ENCODE results near the gene HK1.

The HK1 gene

DNA sequence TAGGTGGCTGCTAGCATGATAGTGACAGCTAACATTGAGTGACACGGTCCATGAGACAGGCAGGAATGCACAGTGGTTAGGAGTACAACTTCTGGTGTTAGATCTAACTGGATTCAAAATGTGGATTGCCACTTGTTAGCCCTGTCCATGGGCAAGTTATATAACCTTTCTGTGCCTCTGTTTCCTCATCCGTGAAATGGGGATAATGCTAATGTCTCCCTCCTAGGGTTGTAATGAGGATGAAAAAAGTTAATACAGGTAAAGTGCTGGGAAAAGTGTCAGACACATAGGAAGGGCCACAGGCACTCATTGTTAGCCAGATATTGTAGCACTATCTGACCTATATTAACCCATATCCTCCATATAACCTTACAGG is 96.6 kb downstream of the HK1 start:
- no peak for DNase-seq (ENCODE audit: low read depth in 2 of 2)

DNA sequence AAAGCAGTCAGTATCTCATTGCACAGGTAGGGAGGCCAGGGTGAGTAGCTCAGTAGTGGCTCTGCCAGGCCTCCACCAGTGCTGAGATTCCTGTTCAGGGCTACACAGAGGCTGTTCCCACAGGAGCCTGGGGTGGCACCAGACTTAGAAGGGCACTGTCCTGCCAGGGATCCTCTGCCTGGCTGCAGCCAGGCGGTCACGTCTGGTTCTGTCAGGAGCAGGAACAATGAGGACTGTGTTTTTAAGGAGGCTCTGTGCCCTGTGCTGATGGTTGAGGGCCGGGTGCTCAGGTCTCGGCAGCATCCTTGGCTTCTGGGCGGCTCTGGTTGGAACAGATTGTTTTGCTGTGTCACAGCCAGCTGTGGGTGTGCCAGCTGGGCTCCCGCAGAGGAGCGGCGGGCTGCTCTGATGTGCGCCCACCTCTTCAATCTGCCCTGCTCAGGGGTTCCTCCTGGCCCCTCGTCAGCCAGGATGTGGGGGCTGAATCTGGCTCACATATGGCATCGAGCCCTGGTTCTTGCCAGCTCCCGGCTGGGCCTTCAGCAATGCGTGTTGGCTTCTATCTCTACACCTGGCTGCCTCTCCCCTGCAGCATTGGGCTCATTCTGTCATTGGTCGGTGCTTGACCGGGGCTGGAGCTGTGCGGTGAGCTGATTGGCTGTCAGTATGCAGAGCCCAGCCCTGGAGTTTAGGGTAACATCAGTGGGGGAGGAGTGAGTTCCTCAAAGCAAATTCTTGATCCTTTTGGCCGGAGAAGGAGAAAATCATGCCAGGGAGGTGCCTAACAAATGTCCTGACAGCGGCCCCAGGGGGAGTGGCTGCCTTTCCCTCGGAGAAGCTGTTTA is 97.2 kb downstream of the HK1 start:
- DNase-seq (ENCODE audit: low read depth in 2 of 2) = no peak

DNA sequence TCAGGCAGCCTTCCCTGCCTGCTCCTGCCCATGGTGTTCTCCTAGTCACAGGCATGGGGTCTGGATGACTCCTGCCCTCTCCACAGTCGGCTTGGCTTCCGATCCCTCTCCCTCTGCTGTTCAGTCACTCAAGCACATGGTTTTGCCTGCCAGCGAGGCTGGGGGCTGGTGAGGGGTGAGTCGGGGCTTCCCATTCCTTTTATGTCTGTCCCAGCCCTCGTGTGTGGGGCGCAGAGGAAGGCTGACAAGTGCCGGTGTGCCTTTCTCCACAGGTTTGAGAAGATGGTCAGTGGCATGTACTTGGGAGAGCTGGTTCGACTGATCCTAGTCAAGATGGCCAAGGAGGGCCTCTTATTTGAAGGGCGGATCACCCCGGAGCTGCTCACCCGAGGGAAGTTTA is 98.4 kb downstream of the HK1 start:
- DNase-seq (ENCODE audit: low read depth in 2 of 2) = no peak

DNA sequence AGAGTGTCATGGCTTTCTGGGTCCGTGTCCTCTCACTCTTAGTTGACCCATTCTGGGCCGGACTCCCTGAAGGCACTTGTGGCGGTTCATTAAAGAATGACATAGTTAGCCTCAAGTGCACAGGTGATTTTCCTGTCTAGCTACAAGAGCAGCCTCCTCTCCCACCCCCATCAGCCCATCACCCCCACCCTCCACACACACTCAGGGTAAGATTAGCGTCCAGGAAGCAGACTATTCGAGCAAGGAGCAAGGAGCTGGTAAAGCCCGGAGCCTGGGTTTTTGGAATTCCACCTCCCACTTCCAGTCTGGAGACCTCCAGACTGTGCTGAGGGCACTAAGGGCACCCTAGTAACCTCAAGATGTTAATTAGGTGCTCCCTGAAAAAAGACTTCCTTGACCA is 98.9 kb downstream of the HK1 start:
- DNase-seq (ENCODE audit: low read depth in 2 of 2) = no peak

DNA sequence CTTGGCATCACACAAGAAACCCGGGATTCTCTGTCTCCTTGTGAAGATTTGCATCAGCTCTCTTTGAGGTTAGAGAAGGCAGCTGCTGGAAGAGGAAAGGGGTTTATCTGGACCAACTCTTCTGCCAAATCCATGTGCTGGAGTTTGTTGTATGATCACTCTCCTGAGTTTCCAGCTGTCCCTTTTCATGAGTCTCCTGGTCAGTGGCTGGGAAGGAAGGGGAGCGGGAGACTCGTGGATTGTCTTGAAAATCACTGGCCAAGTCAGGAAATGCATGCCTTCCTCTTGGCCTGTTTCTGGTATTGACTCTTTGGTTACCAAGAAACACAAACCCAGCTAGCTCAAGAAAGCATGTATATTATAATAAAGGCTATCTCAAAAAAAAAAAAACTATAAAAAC is 99.6 kb downstream of the HK1 start:
- no peak for DNase-seq (ENCODE audit: low read depth in 2 of 2)

DNA sequence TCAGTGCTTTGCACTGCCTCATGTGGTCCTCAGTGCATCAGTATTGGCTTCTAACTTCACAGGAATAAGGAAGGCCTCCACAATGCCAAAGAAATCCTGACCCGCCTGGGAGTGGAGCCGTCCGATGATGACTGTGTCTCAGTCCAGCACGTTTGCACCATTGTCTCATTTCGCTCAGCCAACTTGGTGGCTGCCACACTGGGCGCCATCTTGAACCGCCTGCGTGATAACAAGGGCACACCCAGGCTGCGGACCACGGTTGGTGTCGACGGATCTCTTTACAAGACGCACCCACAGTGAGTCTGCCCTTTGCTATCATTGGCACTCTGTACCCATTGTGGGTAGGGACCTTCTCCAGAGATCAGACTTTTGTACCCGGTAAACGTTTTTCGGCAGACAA is 101.5 kb downstream of the HK1 start:
- DNase-seq (ENCODE audit: low read depth in 2 of 2) = no peak

DNA sequence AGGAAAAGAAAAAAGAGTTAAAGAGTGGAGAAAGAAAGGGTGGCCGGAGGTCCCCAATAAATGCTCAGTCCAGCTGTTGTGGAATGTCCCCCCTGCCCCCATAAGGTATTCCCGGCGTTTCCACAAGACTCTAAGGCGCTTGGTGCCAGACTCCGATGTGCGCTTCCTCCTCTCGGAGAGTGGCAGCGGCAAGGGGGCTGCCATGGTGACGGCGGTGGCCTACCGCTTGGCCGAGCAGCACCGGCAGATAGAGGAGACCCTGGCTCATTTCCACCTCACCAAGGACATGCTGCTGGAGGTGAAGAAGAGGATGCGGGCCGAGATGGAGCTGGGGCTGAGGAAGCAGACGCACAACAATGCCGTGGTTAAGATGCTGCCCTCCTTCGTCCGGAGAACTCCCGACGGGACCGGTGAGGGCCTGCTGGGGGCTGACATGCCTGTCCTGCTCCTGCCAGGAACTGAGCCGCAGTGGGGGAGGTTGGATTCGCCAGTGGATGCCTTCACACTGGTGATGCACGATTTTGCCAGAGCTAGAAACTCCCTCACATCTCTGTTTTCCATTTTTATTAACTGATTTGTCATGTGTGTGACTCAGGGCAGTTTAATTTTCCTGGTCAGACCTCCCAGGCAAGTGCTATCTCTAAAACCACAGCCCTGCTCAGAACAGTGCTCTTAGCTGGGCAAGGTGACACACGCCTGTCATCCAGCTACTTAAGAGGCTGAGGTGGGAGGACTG is 104.3 kb downstream of the HK1 start:
- no peak for DNase-seq (ENCODE audit: low read depth in 2 of 2)

DNA sequence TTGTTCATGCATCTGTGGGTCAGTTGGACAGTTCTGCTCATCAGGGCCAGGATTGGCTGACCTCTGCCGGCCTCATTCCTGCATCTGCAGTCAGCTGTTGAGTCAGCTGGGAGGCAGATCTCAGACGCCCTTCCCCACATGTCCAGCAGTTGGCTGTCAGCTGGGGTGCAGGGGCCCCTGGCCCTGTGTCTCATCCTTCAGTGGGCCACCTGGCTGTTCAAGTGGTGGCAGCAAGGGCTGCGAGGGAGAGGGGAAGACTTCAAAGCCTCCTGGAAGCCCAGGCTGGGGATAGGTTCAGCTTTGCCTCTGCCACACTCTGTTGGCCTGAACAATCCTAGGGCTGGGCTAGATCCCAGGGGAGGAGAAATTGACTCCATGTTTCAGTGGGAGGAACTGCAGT is 105.3 kb downstream of the HK1 start:
- no peak for DNase-seq (ENCODE audit: low read depth in 2 of 2)

DNA sequence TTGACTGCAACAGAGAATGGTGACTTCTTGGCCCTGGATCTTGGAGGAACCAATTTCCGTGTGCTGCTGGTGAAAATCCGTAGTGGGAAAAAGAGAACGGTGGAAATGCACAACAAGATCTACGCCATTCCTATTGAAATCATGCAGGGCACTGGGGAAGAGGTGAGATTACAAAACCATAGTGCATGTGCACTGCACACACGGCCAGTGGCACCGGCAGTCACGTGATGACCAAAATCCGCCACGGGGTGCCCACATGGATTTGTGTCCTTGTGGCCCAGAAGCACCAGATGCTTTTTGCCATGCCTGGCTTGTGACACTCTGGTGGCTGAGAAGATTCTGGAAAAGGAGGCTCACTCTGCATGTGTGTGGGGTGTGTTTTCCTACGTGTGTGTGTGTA is 106.0 kb downstream of the HK1 start:
- DNase-seq (ENCODE audit: low read depth in 2 of 2) = no peak

DNA sequence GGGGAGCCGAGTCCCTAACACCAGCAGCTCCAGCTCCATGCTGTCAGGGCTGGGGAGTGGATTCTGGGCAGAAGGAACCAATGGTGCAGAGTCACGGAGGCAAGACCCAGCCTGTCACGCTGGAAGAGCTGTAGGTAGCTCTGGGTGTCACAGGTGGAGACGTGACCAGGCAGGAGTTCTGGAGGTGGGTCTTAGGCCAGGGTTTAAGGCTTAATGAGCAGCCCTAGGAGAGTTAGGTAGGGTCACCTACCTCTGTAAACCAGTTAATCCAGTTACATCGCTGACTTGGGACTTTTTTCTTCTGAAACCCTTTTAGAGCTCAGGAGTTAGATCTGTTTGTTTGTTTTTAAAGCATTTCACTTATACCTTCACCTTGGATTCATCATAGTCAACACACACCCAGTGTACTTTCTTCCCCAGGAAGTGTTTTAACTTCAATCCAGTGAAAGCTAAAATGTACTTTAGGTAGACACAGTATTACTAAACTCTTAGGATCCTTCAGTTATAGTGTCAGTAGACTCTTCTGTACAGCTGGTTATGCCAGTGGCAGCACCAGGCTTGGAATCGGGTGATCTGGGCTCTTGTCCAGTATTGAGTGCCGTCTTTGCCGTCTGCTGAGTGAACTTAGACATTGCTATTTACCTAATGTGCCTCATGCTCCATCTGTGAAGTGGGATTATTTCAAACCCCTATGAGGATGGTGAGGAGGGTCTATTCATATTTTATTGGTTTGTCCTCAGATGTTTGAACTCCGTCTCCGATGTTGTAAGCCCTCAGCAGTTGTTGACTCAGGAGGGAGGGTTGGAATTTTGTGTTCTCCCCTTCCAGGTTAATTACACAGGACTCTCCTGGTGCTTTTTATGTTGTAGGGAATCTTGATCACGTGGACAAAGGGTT is 107.4 kb downstream of the HK1 start:
- no peak for DNase-seq (ENCODE audit: low read depth in 2 of 2)

DNA sequence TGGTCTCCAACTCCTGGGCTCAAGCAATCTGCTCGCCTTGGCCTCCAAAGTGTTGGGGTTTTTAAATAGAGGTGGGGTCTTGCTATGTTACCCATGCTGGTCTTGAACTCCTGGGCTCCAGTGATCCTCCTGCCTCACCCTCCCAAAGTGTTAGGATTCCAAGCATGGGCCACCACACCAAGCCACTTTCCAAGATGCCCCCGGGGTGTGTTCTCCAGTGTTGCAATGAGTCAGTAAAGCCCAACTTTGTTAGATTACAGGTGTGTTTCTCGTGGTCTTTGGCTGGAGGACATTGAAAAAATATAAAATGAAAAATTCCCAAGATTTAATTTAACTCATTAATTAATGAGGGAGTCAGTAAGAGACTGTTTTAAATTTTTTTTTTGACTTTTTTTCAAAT is 109.2 kb downstream of the HK1 start:
- no peak for DNase-seq (ENCODE audit: low read depth in 2 of 2)

DNA sequence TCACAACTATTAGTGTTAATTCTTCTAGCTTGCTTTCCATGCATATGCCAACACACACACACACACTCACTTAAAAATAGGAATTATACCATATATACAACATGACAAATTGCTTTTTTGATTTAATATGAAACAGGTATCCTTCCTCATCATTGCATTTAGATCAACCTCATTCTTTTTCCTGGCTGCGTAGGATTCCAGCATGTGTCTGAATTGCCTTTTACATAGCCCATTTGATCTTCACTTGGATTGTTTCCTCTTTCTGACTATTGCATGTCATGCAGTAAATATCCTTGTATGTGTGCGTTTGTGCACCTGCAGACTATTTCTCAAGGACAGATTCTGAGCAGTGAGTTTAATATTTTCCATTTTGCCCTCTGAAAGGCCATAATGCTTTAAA is 110.2 kb downstream of the HK1 start:
- DNase-seq (ENCODE audit: low read depth in 2 of 2) = no peak

DNA sequence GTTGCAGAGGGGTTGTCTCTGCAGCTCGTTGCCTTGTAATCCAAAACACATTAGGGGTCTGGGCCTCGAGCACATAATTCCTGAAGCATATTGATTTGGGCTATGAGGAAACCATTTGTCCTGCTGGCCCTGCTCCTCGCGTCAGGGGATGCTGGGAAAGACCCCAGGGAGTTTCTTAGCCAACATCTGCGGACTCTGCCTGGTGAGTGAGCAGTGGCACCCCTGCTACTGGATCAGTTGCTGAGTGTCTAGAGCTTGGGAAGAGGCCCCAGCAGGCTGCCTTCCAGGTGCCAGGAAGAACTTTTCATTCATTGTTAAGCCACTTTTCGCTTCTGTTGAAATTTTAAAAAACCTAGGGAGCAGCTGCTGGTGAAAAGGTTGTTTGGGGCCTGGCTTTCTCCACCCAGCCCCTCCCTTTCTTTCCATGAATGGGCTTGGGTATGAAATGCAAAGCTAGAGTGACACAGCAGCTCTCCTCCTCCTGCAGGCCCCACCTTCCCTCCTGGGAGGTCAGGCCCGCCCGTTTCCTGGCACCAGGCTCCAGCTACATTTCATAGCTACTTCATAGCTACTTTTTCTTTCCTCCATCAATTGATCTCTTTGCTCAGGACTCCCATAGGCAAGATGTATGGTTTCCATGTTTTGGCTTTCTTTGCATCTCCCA is 111.7 kb downstream of the HK1 start:
- no peak for DNase-seq (ENCODE audit: low read depth in 2 of 2)

DNA sequence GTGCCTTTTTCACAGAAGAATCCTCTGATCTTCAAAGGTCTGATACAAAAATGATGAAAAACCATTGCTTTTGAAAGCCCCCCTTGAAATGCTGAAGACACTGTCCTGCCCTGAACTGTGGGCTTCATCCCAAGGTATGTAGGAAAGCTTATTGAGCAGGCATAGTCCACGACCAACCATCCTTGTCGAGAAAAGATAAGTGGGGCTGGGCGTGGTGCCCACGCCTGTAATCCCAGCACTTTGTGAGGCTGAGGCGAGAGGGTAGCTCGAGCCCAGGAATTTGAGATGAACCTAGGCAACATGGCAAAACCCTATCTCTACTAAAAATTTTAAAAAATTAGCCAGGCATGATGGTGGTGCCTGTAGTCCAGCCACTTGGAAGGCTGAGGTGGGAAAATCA is 112.9 kb downstream of the HK1 start:
- DNase-seq (ENCODE audit: low read depth in 2 of 2) = no peak

DNA sequence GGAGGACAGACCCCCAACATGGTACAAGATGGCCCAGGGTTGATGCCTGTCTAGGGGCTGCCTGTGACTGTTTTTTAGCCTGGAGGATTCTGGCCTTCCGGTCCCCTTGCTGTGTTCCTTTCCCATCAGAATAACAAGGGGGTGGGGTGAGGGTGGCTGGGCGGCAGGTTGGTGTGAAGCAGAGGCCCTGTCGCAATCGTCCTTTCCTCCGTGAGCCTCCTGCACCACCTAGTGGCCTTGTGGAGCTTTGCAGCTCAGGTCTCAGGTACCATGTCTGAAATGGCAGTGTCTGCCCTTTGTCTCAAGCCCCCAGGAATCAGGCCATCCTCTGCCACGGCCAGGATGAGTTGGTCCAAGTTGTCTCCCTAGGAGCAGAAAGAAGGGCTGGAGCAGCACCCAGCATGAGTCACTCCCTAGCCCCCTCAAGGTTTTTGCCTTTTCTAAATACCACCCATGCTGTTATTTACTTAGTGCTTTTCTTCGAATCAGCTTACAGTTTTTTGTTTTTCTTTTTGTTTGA is 114.2 kb downstream of the HK1 start:
- DNase-seq (ENCODE audit: low read depth in 2 of 2) = peak; percentile 65 to 68

DNA sequence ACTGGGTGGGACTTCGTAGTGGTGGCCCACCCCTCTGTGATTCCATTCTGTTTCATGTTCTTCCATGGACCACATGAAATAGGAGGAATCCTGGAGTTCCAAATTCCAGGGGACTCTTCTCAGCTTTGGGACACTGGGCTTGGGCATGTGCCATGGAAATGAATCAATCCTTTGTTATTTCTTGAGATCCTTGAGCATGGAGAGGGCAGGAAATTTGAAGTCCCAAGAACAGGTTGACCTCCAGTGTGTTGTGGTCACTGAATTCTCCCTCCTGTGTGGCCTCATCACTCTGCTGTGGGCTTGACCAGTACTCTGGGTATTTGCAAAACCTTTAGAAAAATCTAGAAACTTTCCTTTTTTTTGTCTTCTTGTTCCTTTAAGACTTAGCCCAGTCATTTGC is 115.7 kb downstream of the HK1 start:
- DNase-seq (ENCODE audit: low read depth in 2 of 2) = no peak

DNA sequence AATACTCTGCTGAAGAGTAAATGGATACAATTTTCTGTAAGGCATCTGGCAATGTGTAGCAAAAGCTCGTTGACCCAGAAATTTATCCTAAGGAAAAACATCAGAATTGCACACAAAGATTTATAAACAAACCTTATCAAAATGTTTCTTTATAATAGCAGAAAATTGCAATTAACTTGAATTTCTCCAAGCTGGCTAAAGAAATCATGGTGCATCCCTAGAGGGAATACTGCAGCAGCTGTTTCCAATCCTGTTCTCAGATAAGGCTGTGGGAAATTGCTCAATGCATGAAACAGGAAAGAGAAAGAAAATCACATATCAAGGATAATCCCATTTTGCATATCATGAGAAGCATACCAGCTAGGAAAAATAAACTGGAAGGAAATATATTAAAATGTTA is 119.7 kb downstream of the HK1 start:
- no peak for DNase-seq (ENCODE audit: low read depth in 2 of 2)

DNA sequence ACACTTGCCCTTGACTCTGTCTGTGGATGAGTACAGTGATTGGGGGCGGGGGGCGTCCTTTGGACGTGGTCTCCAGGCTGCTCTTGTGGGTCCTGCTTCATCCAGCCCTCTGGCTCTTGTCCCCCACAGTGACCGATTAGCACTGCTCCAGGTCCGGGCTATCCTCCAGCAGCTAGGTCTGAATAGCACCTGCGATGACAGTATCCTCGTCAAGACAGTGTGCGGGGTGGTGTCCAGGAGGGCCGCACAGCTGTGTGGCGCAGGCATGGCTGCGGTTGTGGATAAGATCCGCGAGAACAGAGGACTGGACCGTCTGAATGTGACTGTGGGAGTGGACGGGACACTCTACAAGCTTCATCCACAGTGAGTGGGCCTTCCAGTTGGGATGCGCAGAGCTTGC is 120.2 kb downstream of the HK1 start:
- no peak for DNase-seq (ENCODE audit: low read depth in 2 of 2)

DNA sequence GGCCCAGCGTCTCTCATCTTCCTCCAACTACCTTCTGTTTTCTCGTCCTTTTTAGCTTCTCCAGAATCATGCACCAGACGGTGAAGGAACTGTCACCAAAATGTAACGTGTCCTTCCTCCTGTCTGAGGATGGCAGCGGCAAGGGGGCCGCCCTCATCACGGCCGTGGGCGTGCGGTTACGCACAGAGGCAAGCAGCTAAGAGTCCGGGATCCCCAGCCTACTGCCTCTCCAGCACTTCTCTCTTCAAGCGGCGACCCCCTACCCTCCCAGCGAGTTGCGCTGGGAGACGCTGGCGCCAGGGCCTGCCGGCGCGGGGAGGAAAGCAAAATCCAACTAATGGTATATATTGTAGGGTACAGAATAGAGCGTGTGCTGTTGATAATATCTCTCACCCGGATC is 122.6 kb downstream of the HK1 start:
- DNase-seq (ENCODE audit: low read depth in 2 of 2) = no peak

DNA sequence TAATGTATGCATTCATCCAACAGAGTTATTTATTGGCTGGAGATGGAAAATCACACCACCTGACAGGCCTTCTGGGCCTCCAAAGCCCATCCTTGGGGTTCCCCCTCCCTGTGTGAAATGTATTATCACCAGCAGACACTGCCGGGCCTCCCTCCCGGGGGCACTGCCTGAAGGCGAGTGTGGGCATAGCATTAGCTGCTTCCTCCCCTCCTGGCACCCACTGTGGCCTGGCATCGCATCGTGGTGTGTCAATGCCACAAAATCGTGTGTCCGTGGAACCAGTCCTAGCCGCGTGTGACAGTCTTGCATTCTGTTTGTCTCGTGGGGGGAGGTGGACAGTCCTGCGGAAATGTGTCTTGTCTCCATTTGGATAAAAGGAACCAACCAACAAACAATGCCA is 123.1 kb downstream of the HK1 start:
- no peak for DNase-seq (ENCODE audit: low read depth in 2 of 2)

DNA sequence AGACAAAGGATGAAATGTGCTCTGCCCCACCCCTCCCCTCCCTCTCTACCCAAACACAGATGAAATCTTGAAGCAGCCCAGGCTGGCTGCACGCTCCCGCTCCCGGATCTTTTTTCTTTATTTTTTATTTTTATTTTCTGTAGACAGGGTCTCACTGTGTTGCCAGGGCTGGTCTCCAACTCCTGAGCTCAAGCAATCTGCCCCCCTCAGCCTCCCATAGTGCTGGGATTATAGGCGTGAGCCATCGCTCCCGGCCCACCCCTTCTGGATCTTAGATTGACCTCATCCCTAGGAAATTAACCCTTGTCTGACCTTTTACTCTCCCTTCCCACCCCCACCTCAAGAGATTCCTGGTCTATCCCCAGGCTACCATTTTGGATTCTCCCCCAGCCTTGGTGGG is 124.1 kb downstream of the HK1 start:
- DNase-seq (ENCODE audit: low read depth in 2 of 2) = no peak

DNA sequence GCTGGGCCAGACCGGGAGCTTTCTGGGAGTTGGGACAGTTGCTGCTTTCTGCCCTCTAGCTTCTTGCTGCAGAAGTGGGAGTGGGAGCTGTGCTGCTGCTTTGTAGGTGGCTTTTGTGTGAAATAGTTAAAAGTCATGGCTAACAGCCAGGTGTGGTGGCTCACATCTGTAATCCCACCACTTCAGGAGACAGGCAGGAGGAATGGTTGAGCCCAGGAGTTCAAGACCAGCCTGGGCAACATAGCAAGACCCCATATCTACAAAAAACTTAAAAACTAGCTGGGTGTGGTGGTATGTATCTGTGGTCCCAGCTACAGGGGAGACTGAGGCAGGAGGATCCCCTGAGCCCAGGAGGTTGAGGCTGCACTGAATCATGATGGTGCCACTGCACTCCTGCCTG is 124.8 kb downstream of the HK1 start:
- DNase-seq (ENCODE audit: low read depth in 2 of 2) = no peak
